Measurements from ENCODE around the gene KRT2.

- TF ChIP-seq, protein P1, sequence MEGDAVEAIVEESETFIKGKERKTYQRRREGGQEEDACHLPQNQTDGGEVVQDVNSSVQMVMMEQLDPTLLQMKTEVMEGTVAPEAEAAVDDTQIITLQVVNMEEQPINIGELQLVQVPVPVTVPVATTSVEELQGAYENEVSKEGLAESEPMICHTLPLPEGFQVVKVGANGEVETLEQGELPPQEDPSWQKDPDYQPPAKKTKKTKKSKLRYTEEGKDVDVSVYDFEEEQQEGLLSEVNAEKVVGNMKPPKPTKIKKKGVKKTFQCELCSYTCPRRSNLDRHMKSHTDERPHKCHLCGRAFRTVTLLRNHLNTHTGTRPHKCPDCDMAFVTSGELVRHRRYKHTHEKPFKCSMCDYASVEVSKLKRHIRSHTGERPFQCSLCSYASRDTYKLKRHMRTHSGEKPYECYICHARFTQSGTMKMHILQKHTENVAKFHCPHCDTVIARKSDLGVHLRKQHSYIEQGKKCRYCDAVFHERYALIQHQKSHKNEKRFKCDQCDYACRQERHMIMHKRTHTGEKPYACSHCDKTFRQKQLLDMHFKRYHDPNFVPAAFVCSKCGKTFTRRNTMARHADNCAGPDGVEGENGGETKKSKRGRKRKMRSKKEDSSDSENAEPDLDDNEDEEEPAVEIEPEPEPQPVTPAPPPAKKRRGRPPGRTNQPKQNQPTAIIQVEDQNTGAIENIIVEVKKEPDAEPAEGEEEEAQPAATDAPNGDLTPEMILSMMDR (IDR thresholded peaks at IDR 0.05; ENCODE audit: insufficient read depth, low read depth, low read length), result no peak
- no peak for TF ChIP-seq EZH2 (IDR thresholded peaks at IDR 0.05; ENCODE audit: insufficient read depth, low read length)
These were observed 46.8 kb upstream of the KRT2 start for GRCh38 chr12:52698651-52699340.

Data from astrocyte (in vitro differentiated cells and primary cell).